OCI-LY7 (cell line): ENCODE measurements around the gene MAPT.

Experiments
- CTCF ChIP-seq: fragments of 200-600 bp; sonication (generic); conservative IDR thresholded peaks from 2 replicates; pipeline ENCODE4 v1.5.1; 2014; ENCODE audit warnings: mild to moderate bottlenecking, antibody characterized with exemption, low read length, moderate library complexity, mixed read lengths
- EZH2phosphoT487 ChIP-seq: fragments of 200-600 bp; sonication (generic); IDR thresholded peaks from 2 replicates; pipeline ENCODE4 v1.6.1; 2018; ENCODE audit warnings: low read depth, borderline replicate concordance, mild to moderate bottlenecking, mixed run types, antibody characterized with exemption, low read length, moderate library complexity, mixed read lengths

- no peak for TF ChIP-seq CTCF
- TF ChIP-seq EZH2phosphoT487: no peak
Measured at GRCh38 chr17:46012506-46013079, 118.2 kb downstream of the MAPT start.
